Stomach (tissue), 4 donors: ENCODE data around the gene SFRP5.

Experiments
- EP300 ChIP-seq: sonication (generic); formaldehyde crosslinking; IDR thresholded peaks from one replicate; pipeline ENCODE4 v1.6.1; 2017; ENCODE audit warnings: antibody characterized with exemption
- POLR2A ChIP-seq, 4 donors: fragments of 450-650 bp; IDR thresholded peaks; one replicate each; pipeline ENCODE4 v1.6.1; 2016; ENCODE audit warnings: antibody characterized with exemption in 4 of 4, control low read depth in 2 of 4, mild to moderate bottlenecking in 1 of 4, moderate library complexity in 1 of 4
- POLR2AphosphoS5 ChIP-seq, 3 donors: sonication (generic); formaldehyde crosslinking; IDR thresholded peaks; one replicate each; pipeline ENCODE4 v1.6.1; 2016; ENCODE audit warnings: antibody characterized with exemption in 3 of 3
- TF ChIP-seq, protein P1 (sequence below), 7 experiments: fragments of 450-650 bp in 4 of 7; fragments of 200-600 bp in 3 of 7; sonication (generic) in 3 of 7; IDR thresholded peaks; one replicate each; pipeline ENCODE4 v1.5.1; 2016 to 2019; ENCODE audit warnings: antibody characterized with exemption in 7 of 7, control low read depth in 2 of 7, mild to moderate bottlenecking in 1 of 7

DNA sequence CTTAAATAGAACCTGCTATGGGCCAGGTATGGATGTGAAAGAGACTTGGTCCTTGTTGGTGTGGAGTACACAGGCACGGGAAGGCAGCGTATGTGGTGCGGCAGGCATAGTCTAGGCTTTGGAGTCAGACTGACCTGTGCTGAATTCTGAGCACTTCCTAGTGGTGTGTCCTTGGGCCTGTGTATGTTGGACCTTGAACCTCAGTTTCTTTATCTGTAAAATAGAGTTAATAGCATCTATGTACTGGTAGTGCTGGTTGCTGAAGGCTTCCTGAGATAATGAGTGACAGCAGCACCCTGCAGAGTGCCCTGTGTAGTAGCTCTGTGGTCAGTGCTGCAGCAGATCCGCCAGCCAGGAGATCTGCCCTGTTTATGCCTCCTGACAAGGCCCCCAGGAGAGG, 5.3 kb upstream of the SFRP5 start:
- TF ChIP-seq EP300: no peak
- TF ChIP-seq, protein P1, sequence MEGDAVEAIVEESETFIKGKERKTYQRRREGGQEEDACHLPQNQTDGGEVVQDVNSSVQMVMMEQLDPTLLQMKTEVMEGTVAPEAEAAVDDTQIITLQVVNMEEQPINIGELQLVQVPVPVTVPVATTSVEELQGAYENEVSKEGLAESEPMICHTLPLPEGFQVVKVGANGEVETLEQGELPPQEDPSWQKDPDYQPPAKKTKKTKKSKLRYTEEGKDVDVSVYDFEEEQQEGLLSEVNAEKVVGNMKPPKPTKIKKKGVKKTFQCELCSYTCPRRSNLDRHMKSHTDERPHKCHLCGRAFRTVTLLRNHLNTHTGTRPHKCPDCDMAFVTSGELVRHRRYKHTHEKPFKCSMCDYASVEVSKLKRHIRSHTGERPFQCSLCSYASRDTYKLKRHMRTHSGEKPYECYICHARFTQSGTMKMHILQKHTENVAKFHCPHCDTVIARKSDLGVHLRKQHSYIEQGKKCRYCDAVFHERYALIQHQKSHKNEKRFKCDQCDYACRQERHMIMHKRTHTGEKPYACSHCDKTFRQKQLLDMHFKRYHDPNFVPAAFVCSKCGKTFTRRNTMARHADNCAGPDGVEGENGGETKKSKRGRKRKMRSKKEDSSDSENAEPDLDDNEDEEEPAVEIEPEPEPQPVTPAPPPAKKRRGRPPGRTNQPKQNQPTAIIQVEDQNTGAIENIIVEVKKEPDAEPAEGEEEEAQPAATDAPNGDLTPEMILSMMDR (IDR thresholded peaks at IDR 0.05): no peak
- no peak for TF ChIP-seq POLR2AphosphoS5 (IDR thresholded peaks at IDR 0.05)
- no peak for TF ChIP-seq POLR2A (IDR thresholded peaks at IDR 0.05)
